ENCODE results near the gene SZT2. TPM values are rescaled to one million over a fixed set of nuclear protein-coding genes. Genes with fewer than 3 reads are reported as not detected.
A peak's percentile ranks its signal among the peaks of the same experiment; 100 is the strongest.

The SZT2 gene
- total and polyA plus RNA-seq, 2 of the 13 experiments (the other 11 are each of a cell fraction or from before 2014, with no cell fraction given) = 8.0 to 8.8 TPM

DNA sequence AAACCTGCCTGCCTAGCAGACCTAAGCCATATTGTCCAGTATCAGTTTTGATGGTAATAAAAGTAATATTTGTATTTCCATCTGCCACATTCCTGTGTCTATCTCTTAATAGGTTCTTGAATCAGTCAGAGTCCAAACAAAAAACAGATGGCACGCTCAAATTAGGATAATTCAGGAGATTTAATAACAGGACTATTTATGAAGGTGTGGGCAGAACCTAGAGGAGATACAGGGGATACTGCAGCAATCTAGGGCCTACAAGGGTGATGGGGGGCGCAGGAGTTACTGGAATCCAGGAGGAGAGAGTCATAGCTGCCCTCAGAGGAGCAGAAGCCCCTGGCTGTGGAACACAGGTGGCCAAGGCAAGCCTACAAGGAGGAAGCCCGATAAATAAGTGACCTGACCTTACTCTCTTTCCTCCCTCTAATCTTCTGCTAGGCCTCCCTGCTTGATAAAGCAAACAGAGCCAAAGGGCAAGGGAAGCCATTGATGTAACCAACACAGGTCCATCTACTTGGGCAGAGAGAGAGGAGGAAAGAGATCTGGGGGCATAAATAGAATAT is 75.9 kb downstream of the SZT2 start (continued):
- no peak for TF ChIP-seq ZNF136 (CRISPR knock-in tag; IDR thresholded peaks at IDR 0.05; ENCODE audit: low read depth)
- TF ChIP-seq, protein P1, sequence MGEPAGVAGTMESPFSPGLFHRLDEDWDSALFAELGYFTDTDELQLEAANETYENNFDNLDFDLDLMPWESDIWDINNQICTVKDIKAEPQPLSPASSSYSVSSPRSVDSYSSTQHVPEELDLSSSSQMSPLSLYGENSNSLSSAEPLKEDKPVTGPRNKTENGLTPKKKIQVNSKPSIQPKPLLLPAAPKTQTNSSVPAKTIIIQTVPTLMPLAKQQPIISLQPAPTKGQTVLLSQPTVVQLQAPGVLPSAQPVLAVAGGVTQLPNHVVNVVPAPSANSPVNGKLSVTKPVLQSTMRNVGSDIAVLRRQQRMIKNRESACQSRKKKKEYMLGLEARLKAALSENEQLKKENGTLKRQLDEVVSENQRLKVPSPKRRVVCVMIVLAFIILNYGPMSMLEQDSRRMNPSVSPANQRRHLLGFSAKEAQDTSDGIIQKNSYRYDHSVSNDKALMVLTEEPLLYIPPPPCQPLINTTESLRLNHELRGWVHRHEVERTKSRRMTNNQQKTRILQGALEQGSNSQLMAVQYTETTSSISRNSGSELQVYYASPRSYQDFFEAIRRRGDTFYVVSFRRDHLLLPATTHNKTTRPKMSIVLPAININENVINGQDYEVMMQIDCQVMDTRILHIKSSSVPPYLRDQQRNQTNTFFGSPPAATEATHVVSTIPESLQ (CRISPR knock-in tag; conservative IDR thresholded peaks at IDR 0.05) = no peak
- TF ChIP-seq HOXA9 (CRISPR knock-in tag; IDR thresholded peaks at IDR 0.05; ENCODE audit: borderline replicate concordance) = no peak
- no peak for TF ChIP-seq KDM5A (IDR thresholded peaks at IDR 0.05; ENCODE audit: borderline replicate concordance, low read length)
- TF ChIP-seq, protein P2, sequence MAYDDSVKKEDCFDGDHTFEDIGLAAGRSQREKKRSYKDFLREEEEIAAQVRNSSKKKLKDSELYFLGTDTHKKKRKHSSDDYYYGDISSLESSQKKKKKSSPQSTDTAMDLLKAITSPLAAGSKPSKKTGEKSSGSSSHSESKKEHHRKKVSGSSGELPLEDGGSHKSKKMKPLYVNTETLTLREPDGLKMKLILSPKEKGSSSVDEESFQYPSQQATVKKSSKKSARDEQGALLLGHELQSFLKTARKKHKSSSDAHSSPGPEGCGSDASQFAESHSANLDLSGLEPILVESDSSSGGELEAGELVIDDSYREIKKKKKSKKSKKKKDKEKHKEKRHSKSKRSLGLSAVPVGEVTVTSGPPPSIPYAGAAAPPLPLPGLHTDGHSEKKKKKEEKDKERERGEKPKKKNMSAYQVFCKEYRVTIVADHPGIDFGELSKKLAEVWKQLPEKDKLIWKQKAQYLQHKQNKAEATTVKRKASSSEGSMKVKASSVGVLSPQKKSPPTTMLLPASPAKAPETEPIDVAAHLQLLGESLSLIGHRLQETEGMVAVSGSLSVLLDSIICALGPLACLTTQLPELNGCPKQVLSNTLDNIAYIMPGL (CRISPR knock-in tag; IDR thresholded peaks at IDR 0.05; ENCODE audit: borderline replicate concordance in 1 of 2, low read depth in 1 of 2) = no peak
- no peak for TF ChIP-seq TSC22D2 (CRISPR knock-in tag; IDR thresholded peaks at IDR 0.05; ENCODE audit: borderline replicate concordance)
- TF ChIP-seq ZNF160 (CRISPR knock-in tag; IDR thresholded peaks at IDR 0.05) = no peak
- no peak for TF ChIP-seq TBP (CRISPR knock-in tag; IDR thresholded peaks at IDR 0.05)
- TF ChIP-seq ELF1 (CRISPR knock-in tag; IDR thresholded peaks at IDR 0.05) = no peak
- 0 out of 2 replicates have a peak, but pooled peaks have one; percentile 36 for TF ChIP-seq POGZ (CRISPR knock-in tag; IDR thresholded peaks at IDR 0.05)
- no peak for TF ChIP-seq SRY (CRISPR knock-in tag; IDR thresholded peaks at IDR 0.05)
- TF ChIP-seq POLR2AphosphoS5 (IDR thresholded peaks at IDR 0.05; ENCODE audit: low read depth, low read length) = no peak
- TF ChIP-seq PPARG (CRISPR knock-in tag; conservative IDR thresholded peaks at IDR 0.05) = peak; percentile 81
- no peak for TF ChIP-seq RFX5 (IDR thresholded peaks at IDR 0.05; ENCODE audit: low read depth, low read length)
- TF ChIP-seq, protein P3, sequence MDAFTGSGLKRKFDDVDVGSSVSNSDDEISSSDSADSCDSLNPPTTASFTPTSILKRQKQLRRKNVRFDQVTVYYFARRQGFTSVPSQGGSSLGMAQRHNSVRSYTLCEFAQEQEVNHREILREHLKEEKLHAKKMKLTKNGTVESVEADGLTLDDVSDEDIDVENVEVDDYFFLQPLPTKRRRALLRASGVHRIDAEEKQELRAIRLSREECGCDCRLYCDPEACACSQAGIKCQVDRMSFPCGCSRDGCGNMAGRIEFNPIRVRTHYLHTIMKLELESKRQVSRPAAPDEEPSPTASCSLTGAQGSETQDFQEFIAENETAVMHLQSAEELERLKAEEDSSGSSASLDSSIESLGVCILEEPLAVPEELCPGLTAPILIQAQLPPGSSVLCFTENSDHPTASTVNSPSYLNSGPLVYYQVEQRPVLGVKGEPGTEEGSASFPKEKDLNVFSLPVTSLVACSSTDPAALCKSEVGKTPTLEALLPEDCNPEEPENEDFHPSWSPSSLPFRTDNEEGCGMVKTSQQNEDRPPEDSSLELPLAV (CRISPR knock-in tag; conservative IDR thresholded peaks at IDR 0.05; ENCODE audit: low read depth) = no peak
- TF ChIP-seq KDM5B (CRISPR knock-in tag; IDR thresholded peaks at IDR 0.05; ENCODE audit: borderline replicate concordance) = no peak
- TF ChIP-seq, protein P4, sequence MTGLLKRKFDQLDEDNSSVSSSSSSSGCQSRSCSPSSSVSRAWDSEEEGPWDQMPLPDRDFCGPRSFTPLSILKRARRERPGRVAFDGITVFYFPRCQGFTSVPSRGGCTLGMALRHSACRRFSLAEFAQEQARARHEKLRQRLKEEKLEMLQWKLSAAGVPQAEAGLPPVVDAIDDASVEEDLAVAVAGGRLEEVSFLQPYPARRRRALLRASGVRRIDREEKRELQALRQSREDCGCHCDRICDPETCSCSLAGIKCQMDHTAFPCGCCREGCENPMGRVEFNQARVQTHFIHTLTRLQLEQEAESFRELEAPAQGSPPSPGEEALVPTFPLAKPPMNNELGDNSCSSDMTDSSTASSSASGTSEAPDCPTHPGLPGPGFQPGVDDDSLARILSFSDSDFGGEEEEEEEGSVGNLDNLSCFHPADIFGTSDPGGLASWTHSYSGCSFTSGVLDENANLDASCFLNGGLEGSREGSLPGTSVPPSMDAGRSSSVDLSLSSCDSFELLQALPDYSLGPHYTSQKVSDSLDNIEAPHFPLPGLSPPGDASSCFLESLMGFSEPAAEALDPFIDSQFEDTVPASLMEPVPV (CRISPR knock-in tag; IDR thresholded peaks at IDR 0.05) = no peak
- TF ChIP-seq ZNF652 (CRISPR knock-in tag; IDR thresholded peaks at IDR 0.05; ENCODE audit: borderline replicate concordance, low read depth) = no peak
- TF ChIP-seq RELA (CRISPR knock-in tag; IDR thresholded peaks at IDR 0.05) = no peak
- TF ChIP-seq EP300 (IDR thresholded peaks at IDR 0.05; ENCODE audit: low read depth in 2 of 2, low read length in 2 of 2) = peak in 1 of 2 experiments; percentile 59; a peak in 2 of 4 replicates
- no peak for TF ChIP-seq EP300 (CRISPR knock-in tag; IDR thresholded peaks at IDR 0.05; ENCODE audit: borderline replicate concordance)
- peak; percentile 77 for TF ChIP-seq HNF4G (IDR thresholded peaks at IDR 0.05; ENCODE audit: borderline replicate concordance, low read depth, low read length)
- TF ChIP-seq HNF4G (CRISPR knock-in tag; IDR thresholded peaks at IDR 0.05; ENCODE audit: borderline replicate concordance, low read depth) = no peak
